Mesothelial cell of epicardium (in vitro differentiated cells): Measurements from ENCODE around the gene TFR2. TPM values are rescaled to one million over a fixed set of nuclear protein-coding genes. Genes with fewer than 3 reads are reported as not detected.

ENCODE experiments used
- DNase-seq, 2 experiments: peaks; one replicate each; pipeline ENCODE4 v3.0.0; 2021; ENCODE audit warnings: low spot score in 2 of 2; ENCODE audit not compliant: unreplicated experiment in 2 of 2
- H3K27ac Mint-ChIP-seq: 2 replicates; pipeline ENCODE4 v1.8.0; 2021; ENCODE audit warnings: mixed read lengths
- H3K27me3 Mint-ChIP-seq: 2 replicates; pipeline ENCODE4 v1.8.0; 2021; ENCODE audit warnings: low read depth, mixed read lengths
- H3K36me3 Mint-ChIP-seq: 2 replicates; pipeline ENCODE4 v1.8.0; 2021; ENCODE audit warnings: mixed read lengths
- H3K4me1 Mint-ChIP-seq: 2 replicates; pipeline ENCODE4 v1.8.0; 2021; ENCODE audit warnings: mixed read lengths
- H3K4me3 Mint-ChIP-seq: 2 replicates; pipeline ENCODE4 v1.8.0; 2021; ENCODE audit warnings: mild to moderate bottlenecking, moderate library complexity, mixed read lengths
- H3K9me3 Mint-ChIP-seq: 2 replicates; pipeline ENCODE4 v1.8.0; 2021; ENCODE audit warnings: mixed read lengths
- total RNA-seq: library from RNA; stranded (reverse); gene quantifications from 3 replicates; pipeline ENCODE4 v1.2.1, GENCODE V29; 2021
- TF ChIP-seq, protein P1 (sequence below): fragments of 200-600 bp; sonication (generic); IDR thresholded peaks from one replicate; pipeline ENCODE4 v1.5.0; 2021; ENCODE audit warnings: antibody characterized with exemption; ENCODE audit not compliant: unreplicated experiment

TFR2 gene
- total RNA-seq, 1 donor from 2014 or later: 0.54 TPM

GRCh38 chr7:100614308-100614861 is 27.0 kb downstream of the TFR2 start:
- H3K4me3 Mint-ChIP-seq: no peak overlapping the region
- H3K27ac Mint-ChIP-seq: no peak overlapping the region
- H3K36me3 Mint-ChIP-seq: peaks cover 7% of the 10 kb centered on the region
- peaks cover 5% of the 10 kb centered on the region for H3K4me1 Mint-ChIP-seq
- H3K9me3 Mint-ChIP-seq: no peaks in the 10 kb centered on the region
- TF ChIP-seq, protein P1, sequence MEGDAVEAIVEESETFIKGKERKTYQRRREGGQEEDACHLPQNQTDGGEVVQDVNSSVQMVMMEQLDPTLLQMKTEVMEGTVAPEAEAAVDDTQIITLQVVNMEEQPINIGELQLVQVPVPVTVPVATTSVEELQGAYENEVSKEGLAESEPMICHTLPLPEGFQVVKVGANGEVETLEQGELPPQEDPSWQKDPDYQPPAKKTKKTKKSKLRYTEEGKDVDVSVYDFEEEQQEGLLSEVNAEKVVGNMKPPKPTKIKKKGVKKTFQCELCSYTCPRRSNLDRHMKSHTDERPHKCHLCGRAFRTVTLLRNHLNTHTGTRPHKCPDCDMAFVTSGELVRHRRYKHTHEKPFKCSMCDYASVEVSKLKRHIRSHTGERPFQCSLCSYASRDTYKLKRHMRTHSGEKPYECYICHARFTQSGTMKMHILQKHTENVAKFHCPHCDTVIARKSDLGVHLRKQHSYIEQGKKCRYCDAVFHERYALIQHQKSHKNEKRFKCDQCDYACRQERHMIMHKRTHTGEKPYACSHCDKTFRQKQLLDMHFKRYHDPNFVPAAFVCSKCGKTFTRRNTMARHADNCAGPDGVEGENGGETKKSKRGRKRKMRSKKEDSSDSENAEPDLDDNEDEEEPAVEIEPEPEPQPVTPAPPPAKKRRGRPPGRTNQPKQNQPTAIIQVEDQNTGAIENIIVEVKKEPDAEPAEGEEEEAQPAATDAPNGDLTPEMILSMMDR: no peak
- no peak for DNase-seq
- no peaks in the 10 kb centered on the region for H3K27me3 Mint-ChIP-seq

DNA sequence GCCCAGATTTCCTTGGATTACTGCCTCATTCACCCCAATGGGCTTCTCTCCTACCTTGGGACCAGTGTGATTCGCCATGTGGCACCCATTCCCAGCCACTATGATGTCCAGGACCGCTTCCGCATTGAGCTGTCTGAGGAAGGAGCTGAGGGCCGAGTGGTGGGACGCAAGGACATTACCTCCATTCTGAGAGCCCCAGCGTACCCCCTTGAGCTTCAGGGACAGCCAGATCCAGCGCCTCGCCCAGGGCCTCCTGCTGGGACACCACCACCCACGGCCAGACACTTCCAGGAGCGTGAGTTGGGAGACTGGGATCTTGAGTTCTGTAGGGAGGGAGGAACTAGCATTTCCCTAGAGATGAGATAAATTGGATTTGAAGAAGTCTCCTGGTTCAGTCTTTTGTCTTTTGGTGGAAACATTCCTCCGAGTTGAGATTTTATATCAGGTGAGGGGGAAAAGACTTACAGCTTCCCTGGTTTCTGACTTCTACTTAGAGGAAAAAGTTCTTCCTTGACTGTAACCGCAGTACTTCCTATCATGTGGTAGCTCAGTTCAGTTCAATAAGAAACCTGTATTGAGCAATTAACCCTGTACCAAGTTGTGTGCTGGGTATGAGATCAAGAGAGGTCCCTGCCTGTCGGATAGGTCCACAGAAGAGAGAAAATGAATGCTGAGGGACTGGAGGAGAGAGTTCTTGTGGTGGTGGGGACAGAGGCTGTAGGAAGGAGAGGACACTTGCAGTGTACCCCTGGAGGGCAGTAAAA is 27.8 kb downstream of the TFR2 start:
- no peaks in the 10 kb centered on the region for H3K27me3 Mint-ChIP-seq
- H3K4me1 Mint-ChIP-seq: peaks cover 5% of the 10 kb centered on the region
- TF ChIP-seq, protein P1: no peak
- H3K27ac Mint-ChIP-seq: no peak overlapping the region
- H3K9me3 Mint-ChIP-seq: no peaks in the 10 kb centered on the region
- peak overlapping the region; percentile 99 for H3K4me3 Mint-ChIP-seq
- H3K36me3 Mint-ChIP-seq: peaks cover 8% of the 10 kb centered on the region
- DNase-seq: no peak

- no peak for DNase-seq
- TF ChIP-seq, protein P1: no peak
- peak overlapping the region; percentile 99 for H3K4me3 Mint-ChIP-seq
- H3K4me1 Mint-ChIP-seq: peaks cover 5% of the 10 kb centered on the region
- no peaks in the 10 kb centered on the region for H3K9me3 Mint-ChIP-seq
- peaks cover 15% of the 10 kb centered on the region for H3K36me3 Mint-ChIP-seq
- H3K27me3 Mint-ChIP-seq: no peaks in the 10 kb centered on the region
- no peak overlapping the region for H3K27ac Mint-ChIP-seq
These were observed 28.5 kb downstream of the TFR2 start for GRCh38 chr7:100612730-100613390.

- Mint-ChIP-seq H3K27me3 (no peaks in the 10 kb centered on the region), H3K4me3 (peak within 1 kb of the TSS; percentile 99), H3K4me1 (peaks cover 5% of the 10 kb centered on the region), H3K36me3 (peaks cover 20% of the 10 kb centered on the region), H3K9me3 (no peaks in the 10 kb centered on the region), H3K27ac (peak within 1 kb of the TSS; percentile 100)
- TF ChIP-seq, protein P1: no peak
- DNase-seq: peak; percentile 98
These were observed 29.2 kb downstream of the TFR2 start, which contains the start of gene MOSPD3 for GRCh38 chr7:100611983-100612729. Gene MOSPD3 (plus strand): TSS chr7:100612540. CDS start chr7:100612792, 252 bp downstream.

DNA sequence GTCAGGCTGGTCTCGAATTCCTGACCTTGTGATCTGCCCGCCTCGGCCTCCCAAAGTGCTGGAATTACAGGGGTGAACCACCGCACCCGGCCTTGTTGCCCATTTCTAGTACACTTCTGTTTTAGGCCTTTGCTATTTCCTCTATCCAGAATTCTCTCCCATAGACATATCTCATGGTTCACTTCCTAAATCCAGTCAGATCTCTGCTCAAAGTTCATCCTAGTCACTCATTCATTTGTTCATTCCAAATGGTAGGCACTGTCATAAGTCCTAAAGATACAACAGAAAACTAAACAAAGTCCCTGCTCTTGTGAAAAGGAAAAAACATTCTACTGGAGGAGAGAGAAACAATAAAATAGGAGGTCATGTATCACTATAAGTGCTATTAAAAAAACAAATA is 31.4 kb downstream of the TFR2 start:
- H3K27me3 Mint-ChIP-seq: no peaks in the 10 kb centered on the region
- no peak overlapping the region for H3K4me3 Mint-ChIP-seq
- no peak for DNase-seq
- peaks cover 16% of the 10 kb centered on the region for H3K4me1 Mint-ChIP-seq
- TF ChIP-seq, protein P1: no peak
- peak overlapping the region; percentile 41 for H3K27ac Mint-ChIP-seq
- peaks cover 16% of the 10 kb centered on the region for H3K36me3 Mint-ChIP-seq
- H3K9me3 Mint-ChIP-seq: no peaks in the 10 kb centered on the region
